ENCODE measurements around the gene IGFBP4.

The IGFBP4 gene

DNA sequence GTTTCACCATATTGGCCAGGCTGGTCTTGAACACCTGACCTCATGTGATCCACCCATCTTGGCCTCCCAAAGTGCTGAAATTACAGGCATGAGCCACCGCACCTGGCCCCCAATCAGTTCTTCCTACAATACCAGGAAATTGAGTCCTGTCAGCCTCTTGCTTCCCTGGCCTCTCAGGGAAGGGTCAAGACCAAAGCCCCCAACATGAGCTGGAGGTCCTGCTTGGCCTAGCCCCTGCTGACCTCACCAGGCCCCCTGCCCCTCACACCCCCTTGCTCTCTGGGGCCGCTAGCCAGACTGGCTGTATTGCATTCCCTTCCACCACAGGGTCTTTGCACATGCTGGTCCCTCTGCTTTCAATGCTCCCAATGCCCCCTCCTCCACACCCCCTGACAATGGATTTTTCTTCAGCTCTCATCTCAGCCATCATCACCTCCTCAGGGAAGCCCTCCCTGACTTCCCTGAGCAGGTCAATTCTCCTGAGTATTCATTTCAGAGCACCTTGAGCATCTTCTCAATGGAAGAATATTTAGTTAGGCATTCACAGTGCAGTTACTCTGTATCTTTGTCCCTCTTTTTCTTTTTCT is 24.1 kb downstream of the IGFBP4 start:
- no peak for TF ChIP-seq ZNF274 (IDR thresholded peaks at IDR 0.05; ENCODE audit: low read depth, low read length)
- H3K4me3 ChIP-seq (ENCODE audit: low read length) = no peak overlapping the region

DNA sequence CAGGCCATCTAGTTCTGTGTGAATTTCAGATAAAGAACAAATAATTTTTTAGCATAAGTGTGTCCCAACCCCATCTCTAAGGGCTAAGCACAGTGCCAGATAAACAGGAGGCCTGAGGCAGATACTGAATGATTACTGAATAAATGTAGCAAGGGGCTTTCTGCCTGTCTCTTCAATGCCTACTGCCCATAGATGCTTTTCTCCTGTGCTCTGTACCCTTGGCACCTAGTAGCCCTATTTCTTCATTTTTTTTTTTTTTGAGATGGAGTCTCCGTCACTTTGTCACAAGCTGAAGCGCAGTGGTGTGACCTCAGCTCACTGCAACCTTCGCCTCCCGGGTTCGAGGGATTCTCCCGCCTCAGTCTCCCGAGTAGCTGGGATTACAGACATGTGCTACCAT is 25.3 kb downstream of the IGFBP4 start:
- TF ChIP-seq ZNF274 (IDR thresholded peaks at IDR 0.05; ENCODE audit: low read depth, low read length) = no peak
- H3K4me3 ChIP-seq (ENCODE audit: low read length) = no peak overlapping the region

DNA sequence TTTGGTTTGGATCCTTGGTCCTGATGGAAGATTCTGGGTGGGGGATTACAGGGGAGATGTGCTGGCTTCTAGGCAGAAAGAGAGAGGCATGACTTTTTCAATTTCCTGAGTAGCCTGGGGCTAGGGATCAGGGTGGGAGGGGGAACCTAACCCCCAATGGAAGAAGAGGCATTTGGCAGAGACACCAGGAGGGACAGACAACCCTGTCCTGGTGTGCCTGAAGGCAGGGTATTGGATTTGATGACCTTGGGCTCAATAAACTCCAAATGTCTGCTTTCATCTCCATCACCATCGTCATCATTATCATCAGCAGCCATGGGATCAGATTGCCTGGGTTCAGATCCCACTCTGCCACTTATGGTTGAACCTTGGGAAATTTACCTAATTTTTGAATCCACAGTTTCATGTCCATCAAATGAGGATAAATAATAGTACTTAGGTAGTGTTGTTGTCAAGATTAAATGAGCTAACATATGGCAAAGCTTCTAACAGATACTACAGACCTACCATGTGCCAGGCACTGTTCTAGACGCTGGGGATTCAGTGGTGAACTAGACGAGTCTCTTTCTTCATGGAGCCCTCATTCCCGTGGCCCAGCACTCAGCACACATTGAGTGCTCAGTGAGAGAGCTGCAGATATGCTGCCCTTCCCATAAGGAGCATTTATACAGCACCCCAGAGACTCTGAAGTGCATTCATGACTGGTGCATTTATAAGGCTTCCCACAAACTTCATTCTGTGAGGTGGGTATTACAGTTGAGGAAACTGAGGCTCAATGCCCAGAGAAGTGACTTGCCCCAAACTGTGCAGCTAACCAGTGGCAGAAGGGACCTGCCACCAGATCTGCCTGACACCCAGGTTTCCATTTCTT is 26.8 kb downstream of the IGFBP4 start:
- TF ChIP-seq ZNF274 (IDR thresholded peaks at IDR 0.05; ENCODE audit: low read depth, low read length) = no peak

DNA sequence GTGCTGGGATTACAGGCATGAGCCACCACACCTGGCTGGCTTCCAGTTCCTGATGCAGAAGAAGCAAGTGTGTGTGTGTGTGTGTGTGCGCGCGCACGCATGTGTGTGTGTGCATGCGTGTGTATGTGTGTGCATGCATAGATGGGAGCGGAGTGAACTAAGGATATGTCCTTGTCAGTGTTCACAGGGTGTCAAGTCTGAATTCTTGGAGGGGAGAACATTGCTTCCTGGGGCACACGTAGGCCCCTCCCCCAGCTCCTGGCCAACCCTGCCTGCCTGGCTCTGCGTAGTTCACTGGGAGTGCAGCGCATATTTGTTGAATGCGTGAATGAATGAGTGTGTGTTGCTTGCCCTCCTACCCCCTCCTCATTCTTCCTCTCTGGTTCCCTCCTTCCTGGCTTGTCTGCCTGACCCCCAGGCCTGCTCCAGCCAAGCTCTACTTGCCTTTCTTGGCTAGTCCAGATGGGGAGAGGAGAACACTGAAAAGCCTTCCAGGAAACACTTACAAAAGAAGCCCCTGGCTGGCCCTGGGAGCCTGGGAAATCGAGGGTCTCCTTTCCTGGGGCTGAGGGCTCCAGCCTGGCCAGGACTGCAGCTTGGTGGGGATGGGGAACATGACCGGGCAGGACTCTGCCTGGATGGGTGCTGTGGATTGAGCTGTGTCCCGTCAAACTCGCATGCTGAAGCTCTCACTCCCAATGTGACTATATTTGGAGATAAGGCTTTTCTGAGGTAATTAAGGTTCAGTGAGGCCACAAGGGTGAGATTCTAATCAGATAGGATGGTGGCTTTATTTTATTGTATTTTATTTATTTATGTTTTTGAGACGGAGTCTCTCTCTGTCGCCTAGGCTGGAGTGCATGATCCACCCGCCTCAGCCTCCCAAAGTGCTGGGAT is 27.9 kb downstream of the IGFBP4 start:
- no peak for TF ChIP-seq ZNF274 (IDR thresholded peaks at IDR 0.05; ENCODE audit: low read depth, low read length)
- H3K4me3 ChIP-seq (ENCODE audit: low read length) = no peak overlapping the region

More for the DNA sequence above, 26.8 kb downstream of the IGFBP4 start:
- no peak overlapping the region for H3K4me3 ChIP-seq (ENCODE audit: low read length)

DNA sequence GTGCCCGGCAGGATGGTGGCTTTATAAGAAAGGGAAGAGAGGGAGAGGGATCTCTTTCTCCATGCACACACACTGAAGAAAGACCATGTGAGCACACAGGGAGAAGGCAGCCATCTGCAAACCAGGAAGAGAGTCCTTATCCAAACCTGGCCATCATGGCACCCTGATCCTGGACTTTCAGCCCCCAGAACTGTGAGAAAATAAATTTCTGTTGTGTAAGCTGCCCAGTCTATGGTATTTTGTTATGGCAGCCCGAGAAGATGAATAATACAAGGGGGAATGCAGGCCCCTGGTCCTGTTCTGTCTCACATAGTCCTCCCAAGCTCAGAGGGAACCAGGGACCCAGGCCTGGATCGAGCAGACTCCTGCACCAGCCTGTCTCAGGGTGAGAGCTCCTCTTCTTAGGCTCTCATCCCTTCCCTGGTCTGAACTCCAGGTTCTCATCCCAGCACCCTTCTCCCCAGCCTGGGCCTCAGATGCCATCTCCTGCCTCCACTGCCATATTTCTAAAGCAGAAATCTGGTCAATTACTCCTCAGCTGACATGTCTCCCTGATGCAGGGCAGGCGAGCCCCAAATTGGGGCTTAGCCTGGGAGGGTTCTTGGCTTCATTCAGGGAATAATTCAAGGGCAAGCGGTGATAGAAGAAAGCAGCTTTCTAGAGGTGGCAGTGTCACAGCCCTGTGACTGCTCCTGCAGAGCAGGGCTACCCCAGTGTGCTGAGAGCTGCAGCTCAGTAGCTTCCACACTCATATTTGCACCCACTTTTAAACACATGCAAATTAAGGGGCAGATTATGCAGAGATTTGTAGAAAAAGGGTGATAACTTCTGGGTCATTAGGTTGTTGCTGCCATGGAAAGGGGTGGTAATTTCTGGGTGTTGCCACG is 28.8 kb downstream of the IGFBP4 start:
- H3K4me3 ChIP-seq (ENCODE audit: low read length) = no peak overlapping the region
- no peak for TF ChIP-seq ZNF274 (IDR thresholded peaks at IDR 0.05; ENCODE audit: low read depth, low read length)

DNA sequence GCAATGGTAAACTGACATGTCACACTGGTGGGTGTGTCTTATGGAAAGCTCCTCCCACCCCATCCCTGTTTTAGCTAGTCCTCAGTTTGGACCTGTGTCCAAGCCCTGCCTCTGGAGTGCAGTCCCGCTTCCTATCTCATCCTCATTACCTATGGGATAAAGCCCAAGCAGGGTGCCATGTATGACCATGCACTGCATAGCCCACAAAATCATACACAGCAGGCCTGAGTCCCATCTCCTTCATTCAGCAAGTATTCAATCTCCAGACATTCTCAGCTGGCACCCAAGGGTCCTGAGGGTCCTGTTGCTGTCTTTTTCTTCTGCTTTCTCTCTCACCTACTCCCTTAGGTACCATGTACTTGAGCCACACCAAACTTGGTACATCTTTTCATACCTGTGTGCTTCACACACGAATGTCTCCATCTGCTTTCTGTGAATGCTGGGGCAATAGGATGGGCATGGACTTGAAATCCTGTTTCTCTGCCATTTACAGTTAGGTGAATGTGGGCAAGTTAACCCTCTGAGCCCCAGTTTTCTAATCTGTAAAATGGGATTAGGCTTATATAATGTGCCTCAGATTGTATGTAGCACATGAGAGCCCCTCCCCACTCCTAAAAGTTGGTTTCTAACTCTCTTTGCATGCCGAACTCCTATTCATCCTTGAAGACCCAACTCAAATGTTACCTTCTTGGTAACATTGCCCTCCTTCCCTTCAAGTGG is 29.6 kb downstream of the IGFBP4 start:
- no peak overlapping the region for H3K4me3 ChIP-seq (ENCODE audit: low read length)
- TF ChIP-seq ZNF274 (IDR thresholded peaks at IDR 0.05; ENCODE audit: low read depth, low read length) = no peak

DNA sequence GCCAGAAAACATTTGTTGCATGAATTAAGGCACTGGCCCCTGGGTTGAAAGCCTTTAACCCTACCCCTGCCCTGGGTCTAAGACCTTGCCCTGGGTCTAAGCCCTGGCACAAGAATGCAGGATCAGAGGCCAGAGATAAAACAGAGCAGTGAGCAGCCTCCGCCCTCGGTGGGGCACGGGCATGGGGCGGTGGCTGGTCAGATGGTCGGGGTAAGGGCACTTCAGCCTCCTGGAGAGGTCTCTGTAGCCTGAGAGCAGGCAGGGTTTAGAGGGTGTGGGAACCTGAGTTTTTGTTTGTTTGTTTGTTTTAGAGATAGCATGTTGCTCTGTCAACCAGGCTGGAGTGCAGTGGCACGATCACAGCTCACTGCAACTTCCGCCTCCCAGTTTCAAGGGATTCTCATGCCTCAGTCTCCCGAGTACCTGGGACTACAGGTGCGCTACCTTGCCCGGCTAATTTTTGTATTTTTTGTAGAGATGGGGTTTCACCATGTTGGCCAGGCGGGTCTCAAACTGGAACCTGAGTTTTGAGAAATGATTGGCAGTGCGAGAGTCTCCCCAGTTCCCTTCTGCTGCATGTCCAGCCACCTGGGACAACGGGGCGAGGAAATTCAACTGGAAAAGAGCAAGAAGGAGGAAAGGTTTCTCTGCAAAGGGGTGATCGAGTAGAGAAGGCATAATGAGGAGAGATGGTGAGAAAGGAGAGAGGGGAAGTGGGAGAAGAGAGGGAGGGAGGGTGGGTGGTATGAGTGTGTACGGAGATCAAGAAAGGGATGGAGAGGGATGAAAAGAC is 30.5 kb downstream of the IGFBP4 start:
- TF ChIP-seq ZNF274 (IDR thresholded peaks at IDR 0.05; ENCODE audit: low read depth, low read length) = no peak
- H3K4me3 ChIP-seq (ENCODE audit: low read length) = no peak overlapping the region

DNA sequence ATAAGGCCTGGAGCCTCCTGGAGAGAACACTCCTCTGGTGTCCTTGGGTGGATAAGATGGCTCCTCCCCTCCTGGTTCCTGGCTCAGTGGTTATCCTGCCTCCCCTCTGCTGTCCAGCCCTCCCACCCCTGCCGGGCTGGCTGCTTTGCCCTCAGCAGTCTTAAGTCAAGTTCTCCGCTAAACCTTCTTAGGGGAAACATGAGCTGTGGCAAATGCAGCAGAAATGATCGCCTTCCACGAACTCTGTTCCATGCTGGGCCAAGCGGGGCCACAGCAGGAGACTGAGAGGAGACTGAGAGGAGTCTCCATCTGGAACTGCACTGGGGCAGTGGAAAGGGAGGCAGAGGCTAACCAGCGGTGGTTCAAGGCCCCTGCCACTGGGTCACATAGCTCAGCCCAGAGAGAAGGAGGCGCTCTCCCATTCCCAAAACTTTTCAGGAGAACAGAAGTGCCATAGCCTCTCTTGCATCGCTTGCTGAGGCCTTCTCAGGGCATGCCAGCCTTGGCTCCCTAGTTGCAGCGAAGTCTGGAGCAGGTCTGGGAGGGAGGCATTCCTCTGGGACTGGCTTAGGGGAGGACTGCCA is 31.3 kb downstream of the IGFBP4 start:
- no peak for TF ChIP-seq ZNF274 (IDR thresholded peaks at IDR 0.05; ENCODE audit: low read depth, low read length)
- H3K4me3 ChIP-seq (ENCODE audit: low read length) = no peak overlapping the region

DNA sequence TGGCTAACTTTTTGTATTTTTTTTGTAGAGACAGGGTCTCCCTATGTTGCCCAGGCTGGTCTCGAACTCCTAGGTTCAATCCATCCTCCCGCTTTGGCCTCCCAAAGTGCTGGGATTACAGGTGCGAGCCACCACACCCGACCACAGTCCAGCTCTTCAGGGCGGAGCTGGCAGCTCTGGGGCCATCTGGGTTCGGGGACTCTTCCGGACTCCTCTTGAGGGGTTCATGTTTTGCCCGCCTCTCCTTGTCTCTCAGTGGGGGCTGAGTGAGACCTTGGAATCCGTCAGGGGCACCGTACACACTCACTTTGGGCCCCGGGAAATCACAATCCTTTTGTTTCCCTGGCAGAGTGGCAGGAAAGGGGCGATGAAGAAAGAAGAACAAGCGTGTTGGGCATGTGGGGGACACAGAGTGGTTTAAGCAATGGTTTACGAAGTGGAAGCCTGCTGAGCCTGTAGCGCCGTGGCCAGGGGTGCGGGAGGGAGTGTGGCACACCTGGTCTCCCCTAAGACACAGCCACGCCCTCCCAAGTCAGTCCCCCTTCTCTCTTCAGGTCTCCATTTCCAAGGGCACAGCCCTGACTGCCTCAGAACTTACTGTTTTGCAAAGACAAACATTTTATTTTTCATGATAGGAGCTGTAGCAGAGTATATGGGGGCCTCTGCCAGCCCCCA is 32.1 kb downstream of the IGFBP4 start:
- no peak overlapping the region for H3K4me3 ChIP-seq (ENCODE audit: low read length)
- no peak for TF ChIP-seq ZNF274 (IDR thresholded peaks at IDR 0.05; ENCODE audit: low read depth, low read length)

DNA sequence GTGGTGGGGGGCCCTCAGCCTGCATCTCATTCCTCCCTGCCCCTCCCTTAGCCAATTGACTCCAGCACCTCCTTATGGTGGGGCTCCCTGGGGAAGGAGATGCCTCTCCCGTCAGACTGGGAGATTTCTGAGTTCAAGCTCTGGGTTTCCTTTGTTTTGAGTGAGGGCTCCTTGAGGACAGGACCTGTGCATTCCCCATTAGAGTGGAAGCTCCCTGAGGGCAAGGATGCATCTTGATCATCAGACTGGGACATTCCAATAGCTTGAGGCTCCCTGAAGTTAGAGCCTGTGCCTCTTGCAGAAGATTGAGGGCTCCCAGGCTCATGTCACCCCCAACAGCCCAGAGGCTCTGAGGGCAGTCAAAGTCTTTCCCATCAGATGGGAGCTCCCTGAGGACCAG is 34.5 kb downstream of the IGFBP4 start:
- H3K4me3 ChIP-seq (ENCODE audit: low read length) = no peak overlapping the region
- no peak for TF ChIP-seq ZNF274 (IDR thresholded peaks at IDR 0.05; ENCODE audit: low read depth, low read length)

DNA sequence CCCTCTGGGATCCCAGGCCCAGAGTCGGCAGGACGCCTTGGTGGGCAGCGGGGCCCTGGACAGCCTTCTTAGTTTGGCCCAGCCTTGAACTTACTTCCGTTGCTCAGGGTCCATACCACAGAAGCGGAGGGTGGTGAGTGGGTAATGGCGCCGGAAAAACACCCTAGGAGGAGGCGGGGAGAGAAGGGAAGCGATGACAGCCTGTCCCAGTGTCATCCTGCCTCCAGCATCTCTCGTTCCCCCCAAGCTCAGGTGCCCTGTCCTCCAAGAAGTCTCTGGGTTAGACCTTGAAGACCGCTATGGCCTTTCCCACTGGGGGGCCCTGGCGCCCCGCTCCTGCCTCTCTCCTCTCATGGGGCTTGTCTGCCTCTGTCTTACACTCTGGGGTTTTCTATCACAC is 35.2 kb downstream of the IGFBP4 start:
- no peak for TF ChIP-seq ZNF274 (IDR thresholded peaks at IDR 0.05; ENCODE audit: low read depth, low read length)
- H3K4me3 ChIP-seq (ENCODE audit: low read length) = no peak overlapping the region

Measured in GM08714 (cell line).